GM21786 (cell line): ENCODE measurements around the gene STIM2.

Experiments used
- ATAC-seq: cut with Tn5 transposase; IDR thresholded peaks from one replicate; pipeline ENCODE4 v1.9.1; 2021; ENCODE audit not compliant: unreplicated experiment

Gene STIM2

DNA sequence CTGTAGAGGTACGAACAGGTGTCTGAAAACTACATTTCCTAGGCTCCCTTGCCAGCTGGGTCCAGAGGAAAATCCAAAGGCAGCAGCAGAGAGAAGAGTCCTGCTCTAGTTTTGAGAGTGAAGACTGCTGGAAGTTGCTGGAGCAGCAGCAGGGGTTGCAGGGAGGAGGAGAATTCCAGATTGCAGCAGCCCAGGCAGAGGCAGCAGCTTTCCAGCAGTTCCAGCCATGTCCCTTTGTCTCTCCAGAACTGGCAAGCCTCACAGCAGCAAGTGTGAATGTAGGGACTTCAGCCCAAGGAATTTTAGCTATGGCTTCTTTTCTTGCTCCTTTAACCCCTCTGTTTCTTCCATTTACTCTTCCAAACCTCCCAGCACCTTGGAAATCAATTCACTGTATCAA is 24.1 kb upstream of the STIM2 start:
- no peak for ATAC-seq

DNA sequence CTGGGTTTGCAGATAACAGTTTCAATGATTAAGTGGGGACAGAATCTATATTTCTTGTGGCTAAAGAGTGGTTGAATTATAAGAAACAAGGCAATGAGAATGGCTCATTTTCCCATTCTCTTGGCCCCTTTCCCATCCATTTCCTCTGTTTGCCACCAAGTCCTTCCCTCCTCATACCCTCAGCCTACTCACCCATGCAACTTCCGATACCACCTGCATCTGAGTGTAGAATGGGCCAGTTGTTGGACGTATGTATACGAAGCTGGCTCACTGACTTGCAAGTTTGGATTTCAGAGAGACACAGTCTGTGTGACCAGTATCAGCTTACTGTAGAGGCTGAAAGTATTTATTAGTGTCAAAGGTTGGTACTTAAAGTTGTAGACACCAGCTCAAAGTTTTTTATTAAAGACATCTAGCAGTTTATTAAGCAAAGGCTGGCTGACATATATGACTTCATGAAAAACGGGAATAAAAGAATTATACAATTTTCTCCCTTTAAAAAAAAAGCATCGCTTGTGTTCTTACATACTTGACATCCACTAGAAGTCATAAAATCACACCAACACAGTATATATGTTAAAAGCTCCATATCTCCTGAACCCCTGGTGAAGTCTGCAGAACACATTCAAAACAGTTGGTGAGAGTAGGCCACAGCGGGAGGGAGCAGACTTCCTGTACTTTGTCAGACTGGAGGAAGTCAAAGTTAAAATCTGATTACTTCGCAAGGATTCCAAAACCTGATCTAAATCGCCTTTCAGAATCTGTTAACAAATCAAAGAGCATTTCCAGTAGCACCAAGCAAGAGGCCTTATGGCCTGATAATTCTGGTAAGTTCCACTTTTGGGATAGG is 22.4 kb upstream of the STIM2 start:
- no peak for ATAC-seq

DNA sequence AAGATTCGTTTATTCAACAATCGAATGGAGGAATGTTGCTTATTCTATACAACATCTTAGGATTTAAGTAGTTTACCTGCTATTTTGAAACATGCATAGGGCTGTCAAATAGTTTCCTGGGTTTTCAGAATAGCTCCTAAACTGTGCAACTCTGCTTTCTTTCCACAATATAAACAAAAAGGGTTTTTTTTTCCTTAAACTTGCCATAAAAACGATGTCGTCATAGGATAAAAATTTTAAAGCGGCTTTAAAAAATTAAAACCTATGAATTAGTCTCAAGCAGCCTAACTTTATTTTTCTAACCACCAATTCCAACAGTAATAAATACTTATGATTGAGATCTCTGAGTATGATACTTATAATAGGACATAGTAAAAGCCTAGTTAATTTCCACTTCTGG is 21.6 kb upstream of the STIM2 start:
- ATAC-seq: no peak

DNA sequence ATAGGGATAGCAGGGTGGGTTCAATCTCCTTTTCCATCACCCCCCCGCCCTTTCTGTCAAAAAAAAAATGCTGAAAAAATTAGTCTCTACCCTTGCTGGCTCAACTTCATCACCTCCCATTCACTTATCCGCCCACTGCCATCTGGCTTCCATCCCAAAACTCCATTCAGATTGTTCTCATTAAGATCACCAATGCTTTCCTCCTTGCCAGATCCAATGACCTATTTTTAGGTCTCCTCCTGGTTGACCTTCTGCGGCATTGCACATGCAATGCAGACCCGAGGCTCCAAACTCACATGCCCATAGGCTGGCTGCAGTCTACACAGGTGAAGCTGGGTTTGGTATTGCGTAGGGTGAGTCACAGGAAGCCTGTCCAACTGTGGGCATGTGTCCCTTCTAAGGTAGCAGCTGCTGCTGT is 21.1 kb upstream of the STIM2 start:
- no peak for ATAC-seq

DNA sequence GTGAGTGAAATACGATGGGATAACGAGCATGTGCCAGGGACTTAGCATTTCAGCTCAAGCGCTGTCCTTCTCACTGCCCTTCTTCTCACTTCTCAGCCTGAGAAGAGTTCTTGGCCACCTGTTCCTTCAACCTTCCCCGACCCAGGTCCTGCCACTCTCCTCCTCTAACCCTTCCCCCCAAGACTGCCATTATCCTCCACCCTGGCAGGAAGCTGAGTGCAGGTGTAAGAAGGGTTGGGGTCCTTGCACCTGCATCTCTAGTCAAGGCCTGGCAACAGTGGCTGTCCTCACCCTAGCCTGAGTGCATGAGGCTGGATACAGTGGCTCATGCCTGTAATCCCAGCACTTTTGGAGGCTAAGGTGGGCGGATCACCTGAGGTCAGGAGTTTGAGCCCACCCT is 19.9 kb upstream of the STIM2 start:
- ATAC-seq: no peak

DNA sequence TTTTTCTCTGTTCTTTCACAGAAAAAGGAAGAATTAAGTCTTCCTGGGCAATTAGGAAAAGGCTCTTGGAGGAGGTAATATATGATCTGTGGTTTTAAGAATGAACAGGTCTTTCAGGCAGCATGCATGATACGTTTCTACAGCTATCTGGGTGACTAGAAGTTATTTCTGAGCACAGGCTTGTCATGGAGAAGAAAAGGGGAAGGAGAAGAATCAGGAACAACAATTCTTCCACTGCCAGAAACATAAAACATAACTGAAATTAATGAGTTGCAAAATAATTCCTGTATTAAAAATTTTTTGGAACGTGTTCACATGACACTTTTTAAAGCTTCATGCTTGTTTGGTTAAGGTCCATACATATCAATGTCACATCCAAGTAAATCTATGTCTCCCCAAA is 17.7 kb upstream of the STIM2 start:
- ATAC-seq: no peak

DNA sequence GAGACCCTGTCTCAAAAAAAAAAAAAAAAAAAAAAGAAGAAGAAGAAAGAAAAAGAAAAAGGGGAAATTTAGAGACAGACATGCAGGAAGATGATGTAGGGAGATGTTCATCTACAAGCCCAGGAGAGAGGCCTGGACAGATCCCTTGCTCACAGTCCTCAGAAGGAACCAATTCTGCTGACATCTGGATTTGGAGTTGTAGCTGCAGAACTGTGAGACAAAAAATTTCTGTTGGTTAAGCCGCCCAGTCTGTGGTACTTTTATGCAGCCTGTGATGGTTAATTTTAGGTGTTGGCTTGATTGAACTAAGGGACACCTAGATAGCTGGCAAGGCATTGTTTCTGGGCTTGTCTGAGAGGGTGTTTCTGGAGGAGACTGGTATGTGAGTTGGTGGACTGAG is 10.1 kb upstream of the STIM2 start:
- ATAC-seq: no peak

DNA sequence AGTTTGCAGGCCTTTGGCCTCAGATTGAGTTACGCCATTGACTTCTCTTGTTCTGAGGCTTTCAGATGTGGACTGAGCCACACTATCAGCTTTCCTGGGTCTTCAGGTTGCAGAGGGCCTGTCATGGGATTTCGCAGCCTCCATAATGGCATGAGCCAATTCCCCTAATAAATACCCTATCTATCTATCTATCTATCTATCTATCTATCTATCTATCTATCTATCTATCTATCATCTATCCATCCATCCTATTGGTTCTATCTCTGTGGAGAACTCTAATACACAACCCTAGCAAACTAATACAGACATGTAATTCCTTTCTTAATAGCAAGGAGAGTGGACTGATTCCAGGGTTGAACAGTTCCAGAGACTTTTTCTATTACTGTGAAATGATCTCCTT is 9.5 kb upstream of the STIM2 start:
- ATAC-seq: no peak

DNA sequence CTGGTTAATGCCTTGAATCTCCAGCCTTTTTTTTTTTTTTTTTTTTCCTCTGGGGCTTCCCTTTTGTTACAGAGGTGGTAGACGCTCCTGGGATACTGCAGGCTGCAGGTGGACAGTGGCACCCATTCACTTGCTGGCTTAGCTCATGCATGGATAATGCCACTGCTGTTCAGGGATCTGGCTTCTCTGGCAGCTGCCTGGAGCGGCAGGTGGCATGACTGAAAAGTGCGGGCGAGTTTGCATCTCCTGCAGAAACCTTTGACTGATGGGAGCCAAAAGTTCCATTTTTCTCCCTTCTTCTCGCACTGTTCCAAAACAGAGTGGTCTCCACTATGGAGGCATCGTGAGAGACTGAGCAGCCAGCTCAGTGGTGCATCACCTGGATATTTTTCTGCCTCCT is 5.9 kb upstream of the STIM2 start:
- no peak for ATAC-seq

DNA sequence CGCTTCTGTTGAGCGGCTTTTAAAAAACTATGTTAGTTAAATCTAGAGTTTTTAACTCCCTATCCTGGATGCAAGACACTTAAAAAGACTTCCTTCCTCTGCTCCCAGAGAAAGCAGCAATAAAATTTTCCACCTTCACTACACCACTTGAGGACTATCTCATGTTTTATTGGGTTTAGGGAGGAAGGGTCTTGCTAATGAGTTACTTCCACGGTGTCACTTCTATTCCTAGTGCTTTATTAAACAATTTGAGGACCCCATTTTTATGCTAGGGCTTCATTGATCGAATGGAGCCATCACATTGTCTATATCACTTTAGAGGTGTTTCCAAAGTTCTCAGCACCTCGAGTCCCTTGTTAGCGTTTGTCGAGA is 3.7 kb upstream of the STIM2 start:
- no peak for ATAC-seq

DNA sequence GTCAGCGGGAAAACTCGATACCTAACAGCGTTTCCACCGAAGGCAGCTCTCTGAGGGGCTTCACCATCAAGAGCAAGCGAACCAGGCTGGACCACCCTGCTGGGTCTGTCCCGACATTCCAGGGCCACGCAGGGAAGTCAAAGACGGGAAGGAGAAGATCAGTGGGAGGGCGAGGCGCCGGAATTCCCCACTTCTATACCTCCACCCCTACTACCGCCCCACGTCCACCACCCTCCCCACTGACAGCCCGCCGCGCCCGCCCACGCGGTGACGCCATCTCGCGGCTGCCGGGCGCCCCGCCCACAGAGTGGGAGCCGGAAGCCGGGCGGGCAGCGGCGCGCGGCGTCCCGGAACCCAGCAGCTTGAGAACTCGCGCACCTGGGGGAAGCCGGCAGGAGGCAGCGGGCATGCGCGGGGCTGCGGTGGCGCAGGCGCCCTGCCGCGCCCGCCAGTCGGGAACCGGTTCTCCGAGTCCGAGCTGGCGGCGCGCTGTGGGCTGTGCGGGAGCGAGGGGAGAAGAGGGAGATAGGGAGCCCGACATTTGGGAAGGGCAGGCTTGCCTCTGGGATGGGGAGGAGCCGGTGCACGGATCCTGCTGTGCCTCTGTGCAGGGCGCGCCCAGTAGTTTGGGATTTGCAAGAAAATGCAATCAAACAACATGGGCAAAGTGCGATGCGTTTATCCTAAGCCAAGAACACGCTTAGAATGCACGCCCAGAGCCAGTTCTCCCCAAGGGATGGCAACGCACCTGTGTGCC is 3.2 kb upstream of the STIM2 start:
- peak; percentile 48 for ATAC-seq

DNA sequence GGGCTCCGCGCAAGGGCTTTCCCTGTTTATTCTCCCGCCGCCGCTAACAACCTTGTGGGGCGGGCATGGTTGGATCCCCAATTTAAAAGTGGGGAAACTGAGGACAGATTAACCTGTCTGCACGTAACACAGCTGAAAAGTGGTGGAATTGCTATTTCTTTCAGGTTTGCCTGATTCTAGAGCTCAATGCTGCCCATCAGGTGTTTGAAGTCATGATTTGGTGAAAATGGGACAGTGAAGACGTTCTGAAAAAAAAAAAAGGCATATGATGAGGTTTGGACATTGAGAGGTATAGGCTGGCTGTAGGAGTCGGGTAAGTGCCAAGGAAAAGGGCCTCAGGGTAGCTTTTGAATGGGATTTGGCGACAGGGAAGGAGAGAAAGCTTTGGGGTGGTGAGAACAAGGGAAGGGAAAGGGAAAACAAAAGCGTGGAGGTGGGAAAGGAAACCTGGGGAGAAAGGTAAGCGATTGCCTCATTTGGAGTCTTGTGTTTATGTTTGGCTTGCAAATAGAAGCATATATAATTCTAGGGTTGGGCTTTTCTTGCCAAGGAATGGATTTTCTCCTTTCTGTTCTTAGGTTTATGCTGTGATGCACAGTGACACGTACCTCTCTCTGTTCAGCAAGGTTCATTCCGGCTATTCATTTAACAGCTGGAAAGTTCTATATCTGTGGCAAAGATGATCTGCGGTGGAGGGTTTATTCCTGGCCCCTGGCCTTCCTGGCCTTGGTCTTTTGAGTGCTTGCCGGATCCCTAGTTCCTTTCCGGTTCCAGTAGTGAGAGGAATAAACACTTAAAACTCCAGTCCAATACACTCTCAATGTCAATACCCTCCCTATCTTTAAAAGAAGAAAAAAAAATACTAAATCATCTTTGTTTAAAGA is 2.4 kb upstream of the STIM2 start:
- ATAC-seq: no peak

DNA sequence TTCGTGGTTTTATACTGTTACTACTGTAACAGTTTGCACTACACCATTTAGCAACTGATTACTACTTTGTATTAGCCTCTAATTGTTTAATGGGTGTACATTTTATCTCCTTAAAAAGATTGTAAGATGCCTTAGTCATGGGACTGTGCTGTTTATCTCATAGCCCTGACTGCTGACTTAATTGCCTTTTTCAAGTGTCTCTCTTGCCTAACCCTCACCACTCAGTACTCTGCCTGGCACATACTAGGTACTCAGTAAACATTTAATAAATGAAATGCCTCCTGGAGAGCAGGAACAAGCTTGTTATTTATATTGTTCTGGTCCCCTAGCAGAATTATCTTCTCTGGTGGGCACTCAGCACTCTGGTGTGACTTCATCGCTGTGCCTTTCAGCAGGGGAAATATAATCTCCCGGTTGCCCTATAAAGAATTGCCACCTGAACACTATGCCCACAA is 1.7 kb upstream of the STIM2 start:
- no peak for ATAC-seq

DNA sequence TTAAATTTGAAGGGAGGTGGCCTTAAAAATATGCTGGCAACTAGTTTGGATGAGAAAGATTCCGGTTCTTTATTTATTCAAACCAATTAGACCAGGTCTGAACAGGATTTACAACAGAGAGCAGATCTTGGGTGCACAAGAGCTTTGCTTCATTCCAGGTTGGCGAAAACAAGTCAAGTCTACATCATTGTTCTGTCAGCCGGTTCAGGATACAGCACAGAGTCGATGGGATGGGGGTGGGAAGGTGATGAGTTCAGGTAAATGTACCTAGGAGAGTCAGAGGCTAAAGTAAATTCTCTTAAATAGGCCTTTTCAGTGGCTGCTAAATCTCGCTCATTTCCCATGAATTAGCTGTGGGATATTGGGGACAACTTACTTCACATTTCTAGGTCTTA is 882 bp upstream of the STIM2 start:
- no peak for ATAC-seq

DNA sequence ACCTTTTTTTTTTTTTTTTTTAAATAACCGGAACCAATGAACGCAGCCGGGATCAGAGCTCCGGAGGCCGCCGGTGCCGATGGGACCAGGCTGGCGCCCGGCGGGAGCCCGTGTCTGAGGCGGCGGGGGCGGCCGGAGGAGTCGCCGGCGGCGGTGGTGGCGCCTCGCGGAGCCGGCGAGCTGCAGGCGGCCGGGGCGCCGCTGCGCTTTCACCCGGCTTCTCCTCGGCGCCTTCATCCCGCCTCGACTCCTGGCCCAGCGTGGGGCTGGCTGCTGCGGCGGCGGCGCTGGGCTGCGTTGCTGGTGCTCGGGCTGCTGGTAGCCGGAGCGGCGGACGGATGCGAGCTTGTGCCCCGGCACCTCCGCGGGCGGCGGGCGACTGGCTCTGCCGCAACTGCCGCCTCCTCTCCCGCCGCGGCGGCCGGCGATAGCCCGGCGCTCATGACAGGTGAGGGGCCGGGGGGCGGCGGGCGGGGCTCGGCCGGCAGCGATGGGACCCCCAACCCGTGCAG is 337 bp downstream of the STIM2 start:
- peak; percentile 20 for ATAC-seq

DNA sequence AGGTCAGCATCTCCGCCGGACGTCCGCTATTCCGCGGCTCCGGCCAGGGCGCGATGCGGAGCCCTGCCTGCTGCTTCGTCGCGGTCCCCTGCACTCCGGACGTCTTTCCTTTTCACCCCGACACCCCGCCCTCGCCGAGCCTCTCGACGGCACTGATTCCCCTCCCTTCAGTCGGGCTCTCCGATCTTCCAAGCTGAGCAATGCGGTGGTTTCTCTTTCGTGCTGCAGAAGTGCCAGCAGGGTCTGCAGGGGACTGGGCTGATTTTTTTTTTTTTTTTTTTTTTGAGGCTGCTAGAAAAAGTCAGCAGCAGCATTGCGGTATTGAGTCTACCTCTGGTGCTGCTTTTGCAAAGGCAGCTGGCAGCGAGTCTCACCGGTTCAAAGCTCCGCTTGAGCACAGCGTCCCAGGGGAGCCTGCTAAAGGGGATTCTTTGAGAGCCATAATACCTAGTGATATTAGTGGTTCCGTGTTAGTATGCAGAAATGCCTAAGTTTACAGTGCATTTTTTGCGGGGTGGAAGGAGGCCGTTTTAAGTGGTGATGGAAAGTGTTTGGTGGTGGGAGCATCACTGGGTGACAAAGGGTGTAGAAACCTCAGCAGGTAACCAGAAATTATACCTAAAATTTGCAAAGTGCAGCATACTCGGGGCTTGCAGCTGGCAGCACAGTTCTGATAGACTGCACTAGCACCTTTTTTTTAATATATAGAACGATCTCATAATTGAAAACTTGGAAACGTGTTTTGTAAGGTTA is 969 bp downstream of the STIM2 start:
- peak; percentile 35 for ATAC-seq

DNA sequence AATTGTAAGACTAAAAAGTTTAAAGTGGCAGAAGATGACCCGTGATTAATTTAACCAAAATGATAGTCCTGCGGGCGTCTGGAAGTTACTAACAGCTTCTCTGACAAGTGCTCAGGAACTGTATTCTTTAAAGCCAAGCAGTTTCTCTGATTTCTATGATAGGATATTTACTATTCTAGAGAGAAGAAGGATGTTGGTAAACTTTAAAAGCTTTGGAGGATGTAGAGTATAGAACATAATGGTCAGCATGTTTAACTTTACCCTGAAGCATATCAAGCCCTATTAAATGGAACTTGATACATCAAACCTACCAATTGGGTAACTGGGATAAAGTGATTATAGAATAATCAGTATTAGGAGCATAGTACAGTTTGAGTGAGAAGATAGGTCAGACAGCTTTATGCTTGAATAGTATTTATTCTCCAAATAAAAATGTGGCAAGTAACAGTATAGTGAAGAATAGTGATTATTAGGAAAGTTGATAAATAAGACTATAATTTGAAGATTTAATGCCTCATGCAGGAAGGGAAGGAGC is 1.8 kb downstream of the STIM2 start:
- ATAC-seq: no peak

DNA sequence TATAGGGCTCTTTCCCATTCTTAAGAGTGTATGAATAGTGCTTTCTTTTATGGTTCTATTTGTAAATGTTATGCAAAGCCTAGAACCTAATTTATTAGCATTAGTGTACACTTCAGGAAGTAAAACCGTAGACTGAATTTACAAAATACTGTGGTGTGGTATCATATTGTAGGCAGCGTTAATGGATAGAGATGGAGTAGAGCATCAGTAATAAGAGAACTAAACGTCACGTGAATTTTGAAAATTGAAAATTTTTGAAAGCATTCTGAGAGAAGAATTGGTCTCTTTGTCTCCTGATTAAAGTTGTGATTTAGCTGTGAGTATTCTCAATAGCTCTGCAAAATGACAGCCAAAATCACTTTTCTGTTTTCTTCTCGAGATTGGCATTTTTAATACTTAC is 2.9 kb downstream of the STIM2 start:
- ATAC-seq: no peak

DNA sequence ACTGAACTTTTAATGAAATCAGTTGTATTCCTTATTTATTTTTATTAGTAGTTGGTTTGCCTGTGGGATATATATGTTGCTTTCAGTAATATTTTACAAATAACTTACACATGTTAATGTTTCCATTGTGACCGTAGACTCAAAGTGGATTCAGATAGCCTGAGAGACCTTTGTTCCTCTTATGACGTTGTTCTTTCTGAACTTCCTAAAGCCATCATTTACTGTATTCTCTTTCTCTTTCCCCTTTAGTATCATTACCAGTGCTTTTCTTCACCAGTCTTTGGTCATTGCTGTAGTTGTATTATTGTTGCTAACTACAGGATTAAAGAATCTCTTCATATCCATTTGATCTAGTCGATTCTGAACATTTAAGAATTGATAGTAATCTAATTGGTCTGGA is 4.3 kb downstream of the STIM2 start:
- no peak for ATAC-seq

DNA sequence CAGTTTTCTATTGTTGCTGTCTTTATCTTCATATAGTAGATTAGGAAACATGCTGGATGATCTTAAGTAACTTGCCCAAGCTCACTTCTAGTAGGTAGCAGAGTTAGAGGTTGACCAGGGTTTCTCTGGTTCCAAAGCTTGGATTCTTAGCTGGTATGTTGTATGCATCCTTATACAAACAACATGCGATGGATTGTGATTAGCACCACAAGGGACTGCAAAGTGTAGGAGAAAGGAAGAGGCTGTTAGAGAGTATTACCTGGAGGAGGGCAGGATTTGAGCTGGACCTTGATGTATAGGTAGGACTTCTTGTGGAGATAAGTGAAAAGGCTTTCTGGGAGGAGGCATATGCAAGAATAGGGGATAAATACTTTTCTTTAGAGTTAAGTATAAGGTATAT is 5.6 kb downstream of the STIM2 start:
- no peak for ATAC-seq
